VCaP (cell line): ENCODE results near the gene NRL.
A peak's percentile ranks its signal among the peaks of the same experiment; 100 is the strongest.
"Not testable (repeated sequence)": the region's sequence is repeated elsewhere in the genome, so short reads cannot be mapped to it uniquely, and the experiment has no call there.

Source experiments
- H3K27ac ChIP-seq: fragments of 450-650 bp; 2 replicates; pipeline ENCODE4 v1.5.1; 2017
- CTCF ChIP-seq: fragments of 450-650 bp; conservative IDR thresholded peaks from 2 replicates; pipeline ENCODE4 v1.5.1; 2017; ENCODE audit warnings: mild to moderate bottlenecking, moderate library complexity

NRL gene

GRCh38 chr14:24054324-24054641, 60.5 kb downstream of the NRL start:
- no peak for TF ChIP-seq CTCF
- no peak overlapping the region for H3K27ac ChIP-seq

- TF ChIP-seq CTCF, result no peak
- H3K27ac ChIP-seq, result no peak overlapping the region
Measured at GRCh38 chr14:24053548-24054323, 61.0 kb downstream of the NRL start.

GRCh38 chr14:24052656-24053547, 61.8 kb downstream of the NRL start:
- H3K27ac ChIP-seq, result peak overlapping the region; percentile 78
- TF ChIP-seq CTCF, result no peak

GRCh38 chr14:24051789-24052655, 62.7 kb downstream of the NRL start, which contains the start of gene CARMIL3:
CARMIL3 (plus strand) TSS chr14:24052009; CDS start chr14:24052154, 145 bp downstream.
- TF ChIP-seq CTCF, result no peak
- peak within 1 kb of the TSS; percentile 78 for H3K27ac ChIP-seq

GRCh38 chr14:24051176-24051788, 63.5 kb downstream of the NRL start:
- H3K27ac ChIP-seq, result peak overlapping the region; percentile 78
- no peak for TF ChIP-seq CTCF

GRCh38 chr14:24050753-24051152, 64.0 kb downstream of the NRL start:
- H3K27ac ChIP-seq, result not testable (repeated sequence)

- not testable (repeated sequence) for H3K27ac ChIP-seq
Measured at GRCh38 chr14:24049002-24049401, 65.7 kb downstream of the NRL start.

GRCh38 chr14:24042746-24043145, 72.0 kb downstream of the NRL start:
- no peak for TF ChIP-seq CTCF
- no peak overlapping the region for H3K27ac ChIP-seq
